Pancreas (tissue), 10 donors: ENCODE measurements around the gene STIP1. TPM values are rescaled to one million over a fixed set of nuclear protein-coding genes. Genes with fewer than 3 reads are reported as not detected.
A peak's percentile ranks its signal among the peaks of the same experiment; 100 is the strongest.

Experiments used
- ATAC-seq, 4 donors: fragments of 200-7000 bp; cut with Tn5 transposase; one replicate each; pipeline versions ENCODE4 v1.8.0 to v1.9.1; 2020; ENCODE audit warnings: mild to moderate bottlenecking in 4 of 4, moderate library complexity in 4 of 4
- DNase-seq, 6 donors: peaks; one replicate each; pipeline ENCODE4 v3.0.0-alpha.2; 2020
- FAIRE-seq: peaks from 2 replicates; lab custom pipeline; 2012; peaks lifted over from hg19 to GRCh38; lab: Jason Lieb, UNC
- H3K27ac ChIP-seq, 4 donors: fragments of 200-600 bp; sonication (generic); 1 replicate in 3 of 4; 2 replicates in 1 of 4; pipeline versions ENCODE4 v1.5.0 to v1.8.0; 2020
- H3K27me3 ChIP-seq, 4 donors: fragments of 200-600 bp; one replicate each; pipeline ENCODE4 v1.8.0; 2021
- H3K36me3 ChIP-seq, 3 donors: fragments of 200-600 bp; sonication (generic) in 1 of 3; one replicate each; pipeline versions ENCODE4 v1.5.0 to v1.8.0; 2020 to 2021
- H3K4me1 ChIP-seq, 3 donors: fragments of 200-600 bp; one replicate each; pipeline ENCODE4 v1.8.0; 2021
- H3K4me3 ChIP-seq, 4 donors: fragments of 200-600 bp; sonication (generic) in 2 of 4; one replicate each; pipeline versions ENCODE4 v1.5.0 to v1.8.0; 2020 to 2021
- H3K9me3 ChIP-seq, 4 donors: fragments of 200-600 bp; one replicate each; pipeline ENCODE4 v1.8.0; 2021
- CTCF ChIP-seq, 4 donors: fragments of 200-600 bp; sonication (generic) in 3 of 4; IDR thresholded peaks; one replicate each; pipeline versions ENCODE4 v1.5.0 to v1.8.0; 2021; ENCODE audit warnings: antibody characterized with exemption in 4 of 4
- WGBS, 2 donors: extraction: QIAGEN DNeasy Blood & Tissue Kit; methylation state at CpG; one replicate each; pipeline ENCODE4 v1.1.7; 2013; 5-methylcytosine and 5-hydroxymethylcytosine counted together
- intact Hi-C, 3 donors: fragments of 100-400 bp; cut with DNase I; formaldehyde crosslinking; loops; one replicate each; pipeline versions ENCODE4 v1.11.1 to v1.14.2; 2022
- polyA plus RNA-seq, 2 donors: library from polyadenylated mRNA; stranded (reverse); fragments of 200-250 nt; gene quantifications; one replicate each; pipeline ENCODE4 v1.2.3, GENCODE V29; 2013
- total RNA-seq, 6 donors: library from RNA; stranded (reverse); fragmentation: NEBNext Ultra II Directional in 4 of 6; extraction: Animal tissue kit (Norgen Biotek cat#: 25700) in 4 of 6; gene quantifications; one replicate each; pipeline versions ENCODE4 v1.2.1 to v1.2.4, GENCODE V29; 2021 to 2023
- donor health status: healthy with polysubstance abuse.
- donor health status: DM: no; HTN: no; CAD: no; lungs with moderate emphysema.
- donor health status: DM: no; HTN: no; CAD: no.
- donor health status: control.
- donor health status: control.
- donor health status: Bipolar disorder and iron deficiency.
- donor health status: DM: yes; HTN: yes; CAD: no.
- donor health status: DM: no; HTN: no; CAD: no.
- donor health status: DM: no; HTN: no; CAD: no.
- donor health status: DM: yes; HTN: yes; CAD: no.

The STIP1 gene
- total and polyA plus RNA-seq, 8 donors, result 23.7 to 73.0 (median 37.8) TPM

- ATAC-seq, result peak; percentile 21 to 55 (median 34)
These were observed 66.3 kb downstream of the STIP1 start for GRCh38 chr11:64252003-64252872.

GRCh38 chr11:64253043-64253442, 67.1 kb downstream of the STIP1 start:
- Histone ChIP-seq H3K27ac (no peak overlapping the region), H3K27me3 (no peaks in the 10 kb centered on the region), H3K4me1 (peaks cover 0 to 4% (median 4%) of the 10 kb centered on the region in 3 donors), H3K36me3 (peaks cover 0 to 9% (median 0%) of the 10 kb centered on the region in 3 donors), H3K9me3 (no peaks in the 10 kb centered on the region), H3K4me3 (no peak overlapping the region)
- TF ChIP-seq CTCF (IDR thresholded peaks at IDR 0.05), result no peak
- ATAC-seq (no peak), FAIRE-seq (no peak), DNase-seq (no peak)
- 83 to 85% methylated on average over 8 of the region's 8 CpGs for WGBS, 2 donors
- intact Hi-C loops, result no loop called here

More at GRCh38 chr11:64252003-64252872, 66.3 kb downstream of the STIP1 start:
- FAIRE-seq (no peak), DNase-seq (peak in 4 of 6 donors; percentile 52 to 78 (median 72))
- H3K27me3 ChIP-seq, result no peaks in the 10 kb centered on the region
- peak overlapping the region; percentile 56 to 90 (median 78) for H3K4me3 ChIP-seq
- H3K4me1 ChIP-seq, result peaks cover 0 to 8% (median 4%) of the 10 kb centered on the region in 3 donors
- peaks cover 0 to 9% (median 0%) of the 10 kb centered on the region in 3 donors for H3K36me3 ChIP-seq
- TF ChIP-seq CTCF (IDR thresholded peaks at IDR 0.05), result no peak
- H3K9me3 ChIP-seq, result no peaks in the 10 kb centered on the region
- intact Hi-C loops, result no loop called here
- H3K27ac ChIP-seq, result no peak overlapping the region
- 4 to 5% methylated on average over 23 of the region's 23 CpGs for WGBS, 2 donors

- DNase-seq, result no peak
- no peak overlapping the region for H3K4me3 ChIP-seq
- FAIRE-seq, result no peak
- peaks cover 0 to 4% (median 4%) of the 10 kb centered on the region in 3 donors for H3K4me1 ChIP-seq
- TF ChIP-seq CTCF (IDR thresholded peaks at IDR 0.05), result no peak
- intact Hi-C loops, result no loop called here
- 61 to 65% methylated on average over 5 of the region's 5 CpGs for WGBS, 2 donors
- no peaks in the 10 kb centered on the region for H3K27me3 ChIP-seq
- H3K27ac ChIP-seq, result no peak overlapping the region
- no peak for ATAC-seq
- peaks cover 0 to 12% (median 0%) of the 10 kb centered on the region in 3 donors for H3K36me3 ChIP-seq
- no peaks in the 10 kb centered on the region for H3K9me3 ChIP-seq
These were observed 67.5 kb downstream of the STIP1 start for GRCh38 chr11:64253481-64253880.

Other genes with a start within 250 kb of the STIP1 start
- gene NAA40, start 247.2 kb upstream of the STIP1 start, total RNA-seq, result 10 to 100 TPM in 3 of 6 donors, 1 to 10 TPM in 3; 6.8 to 14.4 (median 11.9) TPM
- gene NAA40, start 247.2 kb upstream of the STIP1 start, polyA plus RNA-seq, result 10 to 100 TPM; 16.7 to 25.7 TPM
- 100 to 1,000 TPM in 4 of 6 donors, 10 to 100 TPM in 2; 79.8 to 135 (median 118) TPM for gene COX8A, start 211.6 kb upstream of the STIP1 start, total RNA-seq
- gene COX8A, start 211.6 kb upstream of the STIP1 start, polyA plus RNA-seq, result 100 to 1,000 TPM; 351 to 441 TPM
- gene OTUB1, start 199.7 kb upstream of the STIP1 start, total RNA-seq, result 10 to 100 TPM; 15.2 to 32.0 (median 24.4) TPM
- gene OTUB1, start 199.7 kb upstream of the STIP1 start, polyA plus RNA-seq, result 10 to 100 TPM; 42.4 to 57.8 TPM
- under 1 TPM; 0.04 to 0.31 (median 0.15) TPM for gene FLRT1, start 150.2 kb upstream of the STIP1 start, total RNA-seq
- gene FLRT1, start 150.2 kb upstream of the STIP1 start, polyA plus RNA-seq, result under 1 TPM; 0.27 to 0.87 TPM
- gene MACROD1, start 20.1 kb upstream of the STIP1 start, total RNA-seq, result 10 to 100 TPM; 26.0 to 37.8 (median 30.3) TPM
- 100 to 1,000 TPM in 1 of 2 donors, 10 to 100 TPM in 1; 85.1 to 126 TPM for gene MACROD1, start 20.1 kb upstream of the STIP1 start, polyA plus RNA-seq
- 10 to 100 TPM in 2 of 6 donors, 1 to 10 TPM in 4; 1.9 to 16.3 (median 6.3) TPM for gene FERMT3, start 20.6 kb downstream of the STIP1 start, total RNA-seq
- 10 to 100 TPM in 1 of 2 donors, 1 to 10 TPM in 1; 9.7 to 12.6 TPM for gene FERMT3, start 20.6 kb downstream of the STIP1 start, polyA plus RNA-seq
- gene TRPT1, start 40.0 kb downstream of the STIP1 start, total RNA-seq, result 10 to 100 TPM; 18.6 to 33.1 (median 25.8) TPM
- gene TRPT1, start 40.0 kb downstream of the STIP1 start, polyA plus RNA-seq, result 10 to 100 TPM; 74.6 to 78.7 TPM
- gene NUDT22, start 40.1 kb downstream of the STIP1 start, total RNA-seq, result 10 to 100 TPM; 32.6 to 46.0 (median 38.4) TPM
- 100 to 1,000 TPM in 1 of 2 donors, 10 to 100 TPM in 1; 69.7 to 115 TPM for gene NUDT22, start 40.1 kb downstream of the STIP1 start, polyA plus RNA-seq
- 10 to 100 TPM; 28.1 to 39.1 (median 33.0) TPM for gene DNAJC4, start 44.4 kb downstream of the STIP1 start, total RNA-seq
- 100 to 1,000 TPM in 1 of 2 donors, 10 to 100 TPM in 1; 92.9 to 125 TPM for gene DNAJC4, start 44.4 kb downstream of the STIP1 start, polyA plus RNA-seq
- gene VEGFB, start 48.4 kb downstream of the STIP1 start, total RNA-seq, result 10 to 100 TPM; 54.1 to 87.1 (median 62.2) TPM
- 100 to 1,000 TPM in 1 of 2 donors, 10 to 100 TPM in 1; 61.2 to 115 TPM for gene VEGFB, start 48.4 kb downstream of the STIP1 start, polyA plus RNA-seq
- 10 to 100 TPM; 37.8 to 64.1 (median 45.6) TPM for gene FKBP2, start 54.9 kb downstream of the STIP1 start, total RNA-seq
- 100 to 1,000 TPM; 307 to 344 TPM for gene FKBP2, start 54.9 kb downstream of the STIP1 start, polyA plus RNA-seq
- 100 to 1,000 TPM; 106 to 177 (median 119) TPM for gene PPP1R14B, start 60.8 kb downstream of the STIP1 start, total RNA-seq
- 100 to 1,000 TPM in 1 of 2 donors, 10 to 100 TPM in 1; 81.6 to 180 TPM for gene PPP1R14B, start 60.8 kb downstream of the STIP1 start, polyA plus RNA-seq
- gene PLCB3, start 65.4 kb downstream of the STIP1 start, total RNA-seq, result 10 to 100 TPM in 1 of 6 donors, 1 to 10 TPM in 5; 5.7 to 13.1 (median 6.9) TPM
- gene PLCB3, start 65.4 kb downstream of the STIP1 start, polyA plus RNA-seq, result 10 to 100 TPM in 1 of 2 donors, 1 to 10 TPM in 1; 6.5 to 11.8 TPM
- gene BAD, start 98.5 kb downstream of the STIP1 start, total RNA-seq, result 10 to 100 TPM; 21.5 to 28.2 (median 23.6) TPM
- 10 to 100 TPM; 48.6 to 66.3 TPM for gene BAD, start 98.5 kb downstream of the STIP1 start, polyA plus RNA-seq
- gene GPR137, start 99.7 kb downstream of the STIP1 start, total RNA-seq, result 10 to 100 TPM in 4 of 6 donors, 1 to 10 TPM in 2; 7.1 to 27.9 (median 11.1) TPM
- gene GPR137, start 99.7 kb downstream of the STIP1 start, polyA plus RNA-seq, result 10 to 100 TPM; 18.5 to 19.3 TPM
- gene KCNK4, start 105.1 kb downstream of the STIP1 start, total RNA-seq, result not detected
- gene KCNK4, start 105.1 kb downstream of the STIP1 start, polyA plus RNA-seq, result not detected
- gene CATSPERZ, start 114.2 kb downstream of the STIP1 start, total RNA-seq, result under 1 TPM in 1 of 6 donors, not detected in 5; 0.51 TPM
- 1 to 10 TPM in 1 of 2 donors, under 1 TPM in 1; 0.27 to 1.5 TPM for gene CATSPERZ, start 114.2 kb downstream of the STIP1 start, polyA plus RNA-seq
- gene ESRRA, start 119.4 kb downstream of the STIP1 start, total RNA-seq, result 10 to 100 TPM; 28.0 to 50.7 (median 37.9) TPM
- gene ESRRA, start 119.4 kb downstream of the STIP1 start, polyA plus RNA-seq, result 10 to 100 TPM; 61.0 to 62.3 TPM
- 10 to 100 TPM; 53.3 to 85.0 (median 65.6) TPM for gene TRMT112, start 131.4 kb downstream of the STIP1 start, total RNA-seq
- gene TRMT112, start 131.4 kb downstream of the STIP1 start, polyA plus RNA-seq, result 100 to 1,000 TPM; 150 to 157 TPM
- 100 to 1,000 TPM in 1 of 6 donors, 10 to 100 TPM in 5; 59.0 to 102 (median 80.6) TPM for gene PRDX5, start 131.9 kb downstream of the STIP1 start, total RNA-seq
- gene PRDX5, start 131.9 kb downstream of the STIP1 start, polyA plus RNA-seq, result 100 to 1,000 TPM; 204 to 245 TPM
- 10 to 100 TPM in 1 of 6 donors, 1 to 10 TPM in 5; 3.0 to 11.2 (median 4.7) TPM for gene CCDC88B, start 154.0 kb downstream of the STIP1 start, total RNA-seq
- 10 to 100 TPM; 31.0 to 50.0 TPM for gene CCDC88B, start 154.0 kb downstream of the STIP1 start, polyA plus RNA-seq
- gene RPS6KA4, start 173.0 kb downstream of the STIP1 start, total RNA-seq, result 10 to 100 TPM in 2 of 6 donors, 1 to 10 TPM in 4; 7.4 to 16.3 (median 9.0) TPM
- 10 to 100 TPM; 15.4 to 18.8 TPM for gene RPS6KA4, start 173.0 kb downstream of the STIP1 start, polyA plus RNA-seq